K562 (cell line): ENCODE measurements around the gene GARIN1A. TPM values are rescaled to one million over a fixed set of nuclear protein-coding genes. Genes with fewer than 3 reads are reported as not detected.

Experiments used
- ARNT ChIP-seq, 2 experiments: fragments of 450-650 bp; IDR thresholded peaks; 2 replicates each; pipeline ENCODE4 v1.6.1; 2016; ENCODE audit warnings: mild to moderate bottlenecking in 1 of 2
- HMGXB4 ChIP-seq: sonication (generic); formaldehyde crosslinking; IDR thresholded peaks from 2 replicates; pipeline ENCODE4 v1.8.1; 2023; ENCODE audit warnings: mild to moderate bottlenecking, missing genetic modification reagents
- KAT7 ChIP-seq: sonication (generic); formaldehyde crosslinking; IDR thresholded peaks from 2 replicates; pipeline ENCODE4 v1.8.0; 2022; ENCODE audit warnings: missing genetic modification reagents, mild to moderate bottlenecking, borderline replicate concordance
- NRF1 ChIP-seq, 2 experiments: fragments of 450-650 bp; IDR thresholded peaks in 1 of 2; conservative IDR thresholded peaks in 1 of 2; 2 replicates each; pipeline ENCODE4 v1.6.1; 2014; ENCODE audit warnings: mild to moderate bottlenecking in 2 of 2
- POLR2H ChIP-seq: IDR thresholded peaks from 2 replicates; pipeline ENCODE4 v1.6.1; 2016; ENCODE audit warnings: missing genetic modification characterization, low read depth, mild to moderate bottlenecking, control low read depth, missing compliant biosample characterization, moderate library complexity
- SAFB ChIP-seq: fragments of 200-400 bp; formaldehyde crosslinking; IDR thresholded peaks from 2 replicates; pipeline ENCODE4 v1.6.1; 2017; ENCODE audit warnings: low read depth, low read length, borderline replicate concordance
- polyA plus RNA-seq, 8 experiments: library from polyadenylated mRNA; depleted of rRNA in 4 of 8; stranded (reverse) in 5 of 8; unstranded in 3 of 8; fragments of >200 nt; fragmentation: Nextera tagmentation in 2 of 8; fragmentation: Illumina TruSeq in 1 of 8; extraction: Ambion mirVana in 2 of 8; extraction: Trizol in 1 of 8; gene quantifications; 2 replicates each; pipeline versions ENCODE4 v1.2.1 to v1.2.3, GENCODE V29; 2011 to 2014; ENCODE audit warnings: inconsistent platforms in 1 of 8, missing spikeins in 1 of 8
- total RNA-seq, 7 experiments: library from RNA; depleted of rRNA in 6 of 7; stranded (reverse); fragments of >200 nt in 6 of 7; fragmentation: Illumina TruSeq in 2 of 7; extraction: Trizol in 2 of 7; gene quantifications; 2 replicates each; pipeline versions ENCODE4 v1.2.1 to v1.2.3, GENCODE V29; 2011 to 2021; ENCODE audit warnings: low replicate concordance in 1 of 7
- TF ChIP-seq, protein P1 (sequence below): IDR thresholded peaks from 3 replicates; pipeline ENCODE4 v1.6.1; 2011; ENCODE audit warnings: borderline replicate concordance, mild to moderate bottlenecking; ENCODE audit not compliant: insufficient read length, insufficient read depth
- TF ChIP-seq, protein P2 (sequence below): sonication (generic); formaldehyde crosslinking; IDR thresholded peaks from 2 replicates; pipeline ENCODE4 v1.4.0; 2020; ENCODE audit warnings: mild to moderate bottlenecking, missing genetic modification reagents
- TF ChIP-seq, protein P3 (sequence below), 2 experiments: fragments of 450-650 bp in 1 of 2; sonication (generic) in 1 of 2; formaldehyde crosslinking in 1 of 2; IDR thresholded peaks; 2 replicates each; pipeline versions ENCODE4 v1.7.1 to v1.9.0; 2016 to 2022; ENCODE audit warnings: inconsistent platforms in 1 of 2, mild to moderate bottlenecking in 1 of 2, missing genetic modification reagents in 1 of 2
- TF ChIP-seq, protein P4 (sequence below): sonication (generic); formaldehyde crosslinking; IDR thresholded peaks from 2 replicates; pipeline ENCODE4 v1.8.0; 2022; ENCODE audit warnings: missing genetic modification reagents, mild to moderate bottlenecking, moderate library complexity, borderline replicate concordance

GARIN1A gene
- total and polyA plus RNA-seq, 9 of the 15 experiments (the other 6 are each of a cell fraction or from before 2014, with no cell fraction given), result 0.01 to 0.41 (median 0.04) TPM; not detected in 3

- TF ChIP-seq, protein P1, sequence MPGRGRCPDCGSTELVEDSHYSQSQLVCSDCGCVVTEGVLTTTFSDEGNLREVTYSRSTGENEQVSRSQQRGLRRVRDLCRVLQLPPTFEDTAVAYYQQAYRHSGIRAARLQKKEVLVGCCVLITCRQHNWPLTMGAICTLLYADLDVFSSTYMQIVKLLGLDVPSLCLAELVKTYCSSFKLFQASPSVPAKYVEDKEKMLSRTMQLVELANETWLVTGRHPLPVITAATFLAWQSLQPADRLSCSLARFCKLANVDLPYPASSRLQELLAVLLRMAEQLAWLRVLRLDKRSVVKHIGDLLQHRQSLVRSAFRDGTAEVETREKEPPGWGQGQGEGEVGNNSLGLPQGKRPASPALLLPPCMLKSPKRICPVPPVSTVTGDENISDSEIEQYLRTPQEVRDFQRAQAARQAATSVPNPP, result no peak
- TF ChIP-seq, protein P2, sequence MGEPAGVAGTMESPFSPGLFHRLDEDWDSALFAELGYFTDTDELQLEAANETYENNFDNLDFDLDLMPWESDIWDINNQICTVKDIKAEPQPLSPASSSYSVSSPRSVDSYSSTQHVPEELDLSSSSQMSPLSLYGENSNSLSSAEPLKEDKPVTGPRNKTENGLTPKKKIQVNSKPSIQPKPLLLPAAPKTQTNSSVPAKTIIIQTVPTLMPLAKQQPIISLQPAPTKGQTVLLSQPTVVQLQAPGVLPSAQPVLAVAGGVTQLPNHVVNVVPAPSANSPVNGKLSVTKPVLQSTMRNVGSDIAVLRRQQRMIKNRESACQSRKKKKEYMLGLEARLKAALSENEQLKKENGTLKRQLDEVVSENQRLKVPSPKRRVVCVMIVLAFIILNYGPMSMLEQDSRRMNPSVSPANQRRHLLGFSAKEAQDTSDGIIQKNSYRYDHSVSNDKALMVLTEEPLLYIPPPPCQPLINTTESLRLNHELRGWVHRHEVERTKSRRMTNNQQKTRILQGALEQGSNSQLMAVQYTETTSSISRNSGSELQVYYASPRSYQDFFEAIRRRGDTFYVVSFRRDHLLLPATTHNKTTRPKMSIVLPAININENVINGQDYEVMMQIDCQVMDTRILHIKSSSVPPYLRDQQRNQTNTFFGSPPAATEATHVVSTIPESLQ (CRISPR knock-in tag), result no peak
- TF ChIP-seq NRF1 (conservative IDR thresholded peaks at IDR 0.05 in 1 of 2, IDR thresholded peaks at IDR 0.05 in 1 of 2) (peak; percentile 88 to 90), POLR2H (tag) (no peak), SAFB (no peak), KAT7 (CRISPR knock-in tag) (no peak), HMGXB4 (CRISPR knock-in tag) (no peak), ARNT (IDR thresholded peaks at IDR 0.05) (no peak)
- TF ChIP-seq, protein P3, sequence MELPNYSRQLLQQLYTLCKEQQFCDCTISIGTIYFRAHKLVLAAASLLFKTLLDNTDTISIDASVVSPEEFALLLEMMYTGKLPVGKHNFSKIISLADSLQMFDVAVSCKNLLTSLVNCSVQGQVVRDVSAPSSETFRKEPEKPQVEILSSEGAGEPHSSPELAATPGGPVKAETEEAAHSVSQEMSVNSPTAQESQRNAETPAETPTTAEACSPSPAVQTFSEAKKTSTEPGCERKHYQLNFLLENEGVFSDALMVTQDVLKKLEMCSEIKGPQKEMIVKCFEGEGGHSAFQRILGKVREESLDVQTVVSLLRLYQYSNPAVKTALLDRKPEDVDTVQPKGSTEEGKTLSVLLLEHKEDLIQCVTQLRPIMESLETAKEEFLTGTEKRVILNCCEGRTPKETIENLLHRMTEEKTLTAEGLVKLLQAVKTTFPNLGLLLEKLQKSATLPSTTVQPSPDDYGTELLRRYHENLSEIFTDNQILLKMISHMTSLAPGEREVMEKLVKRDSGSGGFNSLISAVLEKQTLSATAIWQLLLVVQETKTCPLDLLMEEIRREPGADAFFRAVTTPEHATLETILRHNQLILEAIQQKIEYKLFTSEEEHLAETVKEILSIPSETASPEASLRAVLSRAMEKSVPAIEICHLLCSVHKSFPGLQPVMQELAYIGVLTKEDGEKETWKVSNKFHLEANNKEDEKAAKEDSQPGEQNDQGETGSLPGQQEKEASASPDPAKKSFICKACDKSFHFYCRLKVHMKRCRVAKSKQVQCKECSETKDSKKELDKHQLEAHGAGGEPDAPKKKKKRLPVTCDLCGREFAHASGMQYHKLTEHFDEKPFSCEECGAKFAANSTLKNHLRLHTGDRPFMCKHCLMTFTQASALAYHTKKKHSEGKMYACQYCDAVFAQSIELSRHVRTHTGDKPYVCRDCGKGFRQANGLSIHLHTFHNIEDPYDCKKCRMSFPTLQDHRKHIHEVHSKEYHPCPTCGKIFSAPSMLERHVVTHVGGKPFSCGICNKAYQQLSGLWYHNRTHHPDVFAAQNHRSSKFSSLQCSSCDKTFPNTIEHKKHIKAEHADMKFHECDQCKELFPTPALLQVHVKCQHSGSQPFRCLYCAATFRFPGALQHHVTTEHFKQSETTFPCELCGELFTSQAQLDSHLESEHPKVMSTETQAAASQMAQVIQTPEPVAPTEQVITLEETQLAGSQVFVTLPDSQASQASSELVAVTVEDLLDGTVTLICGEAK (IDR thresholded peaks at IDR 0.05), result no peak
- TF ChIP-seq, protein P3 (CRISPR knock-in tag; IDR thresholded peaks at IDR 0.05), result no peak
- TF ChIP-seq, protein P4, sequence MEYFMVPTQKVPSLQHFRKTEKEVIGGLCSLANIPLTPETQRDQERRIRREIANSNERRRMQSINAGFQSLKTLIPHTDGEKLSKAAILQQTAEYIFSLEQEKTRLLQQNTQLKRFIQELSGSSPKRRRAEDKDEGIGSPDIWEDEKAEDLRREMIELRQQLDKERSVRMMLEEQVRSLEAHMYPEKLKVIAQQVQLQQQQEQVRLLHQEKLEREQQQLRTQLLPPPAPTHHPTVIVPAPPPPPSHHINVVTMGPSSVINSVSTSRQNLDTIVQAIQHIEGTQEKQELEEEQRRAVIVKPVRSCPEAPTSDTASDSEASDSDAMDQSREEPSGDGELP (CRISPR knock-in tag), result no peak
Measured at GRCh38 chr7:128672927-128673517, 930 bp downstream of the GARIN1A start (continued).
